Epithelial cell of esophagus (primary cell): ENCODE results near the gene RAMACL.
"Not testable (repeated sequence)": the region's sequence is repeated elsewhere in the genome, so short reads cannot be mapped to it uniquely, and the experiment has no call there.

Experiments
- DNase-seq: peaks from one replicate; pipeline ENCODE4 v3.0.0; 2010; ENCODE audit warnings: low read depth
- H3K4me3 ChIP-seq: 2 replicates; pipeline ENCODE4 v1.5.1; 2011; ENCODE audit warnings: mild to moderate bottlenecking, low read length, control low read depth
- TF ChIP-seq, protein P1 (sequence below): IDR thresholded peaks from 2 replicates; pipeline ENCODE4 v1.5.1; 2011; ENCODE audit warnings: low read depth, mild to moderate bottlenecking, low read length, control low read depth, inconsistent platforms; ENCODE audit not compliant: insufficient read depth; ENCODE audit errors: missing control alignments

RAMACL gene

DNA sequence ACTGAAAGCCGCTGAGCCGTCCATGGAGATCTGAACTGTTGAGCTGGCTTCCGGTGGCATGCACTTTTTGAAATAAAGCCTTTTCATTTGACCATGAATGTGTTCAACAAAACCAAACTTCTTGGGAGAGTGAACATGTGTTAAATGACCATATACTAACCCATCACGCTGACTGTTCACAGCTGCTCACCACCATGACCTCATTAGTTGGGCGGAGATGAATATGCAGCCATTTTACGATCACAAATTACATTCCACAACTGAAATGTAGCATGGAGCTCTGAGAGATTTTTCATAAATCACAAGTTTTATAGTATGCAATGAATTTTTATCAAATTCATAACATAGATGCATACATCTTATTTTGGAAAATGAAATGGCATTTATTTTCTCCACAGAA lies 4.2 kb downstream of the RAMACL start:
- TF ChIP-seq, protein P1, sequence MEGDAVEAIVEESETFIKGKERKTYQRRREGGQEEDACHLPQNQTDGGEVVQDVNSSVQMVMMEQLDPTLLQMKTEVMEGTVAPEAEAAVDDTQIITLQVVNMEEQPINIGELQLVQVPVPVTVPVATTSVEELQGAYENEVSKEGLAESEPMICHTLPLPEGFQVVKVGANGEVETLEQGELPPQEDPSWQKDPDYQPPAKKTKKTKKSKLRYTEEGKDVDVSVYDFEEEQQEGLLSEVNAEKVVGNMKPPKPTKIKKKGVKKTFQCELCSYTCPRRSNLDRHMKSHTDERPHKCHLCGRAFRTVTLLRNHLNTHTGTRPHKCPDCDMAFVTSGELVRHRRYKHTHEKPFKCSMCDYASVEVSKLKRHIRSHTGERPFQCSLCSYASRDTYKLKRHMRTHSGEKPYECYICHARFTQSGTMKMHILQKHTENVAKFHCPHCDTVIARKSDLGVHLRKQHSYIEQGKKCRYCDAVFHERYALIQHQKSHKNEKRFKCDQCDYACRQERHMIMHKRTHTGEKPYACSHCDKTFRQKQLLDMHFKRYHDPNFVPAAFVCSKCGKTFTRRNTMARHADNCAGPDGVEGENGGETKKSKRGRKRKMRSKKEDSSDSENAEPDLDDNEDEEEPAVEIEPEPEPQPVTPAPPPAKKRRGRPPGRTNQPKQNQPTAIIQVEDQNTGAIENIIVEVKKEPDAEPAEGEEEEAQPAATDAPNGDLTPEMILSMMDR: no peak
- no peak overlapping the region for H3K4me3 ChIP-seq
- DNase-seq: no peak

DNA sequence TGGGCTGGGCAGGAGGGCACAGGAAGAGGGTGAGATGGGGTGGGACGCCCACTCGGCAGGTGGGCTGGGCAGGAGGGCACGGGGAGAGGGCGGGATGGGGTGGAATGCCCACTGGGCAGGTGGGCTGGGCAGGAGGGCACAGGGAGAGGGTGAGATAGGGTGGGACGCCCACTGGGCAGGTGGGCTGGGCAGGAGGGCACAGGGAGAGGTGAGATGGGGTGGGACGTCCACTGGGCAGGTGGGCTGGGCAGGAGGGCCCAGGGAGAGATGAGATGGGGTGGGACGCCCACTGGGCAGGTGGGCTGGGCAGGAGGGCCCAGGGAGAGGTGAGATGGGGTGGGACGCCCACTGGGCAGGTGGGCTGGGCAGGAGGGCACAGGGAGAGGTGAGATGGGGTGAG lies 4.7 kb downstream of the RAMACL start:
- DNase-seq, H3K4me3 ChIP-seq: not testable (repeated sequence)

GRCh38 chr6:166581091-166581511 lies 5.4 kb downstream of the RAMACL start:
- no peak overlapping the region for H3K4me3 ChIP-seq
- DNase-seq: no peak
- TF ChIP-seq, protein P1: no peak

DNA sequence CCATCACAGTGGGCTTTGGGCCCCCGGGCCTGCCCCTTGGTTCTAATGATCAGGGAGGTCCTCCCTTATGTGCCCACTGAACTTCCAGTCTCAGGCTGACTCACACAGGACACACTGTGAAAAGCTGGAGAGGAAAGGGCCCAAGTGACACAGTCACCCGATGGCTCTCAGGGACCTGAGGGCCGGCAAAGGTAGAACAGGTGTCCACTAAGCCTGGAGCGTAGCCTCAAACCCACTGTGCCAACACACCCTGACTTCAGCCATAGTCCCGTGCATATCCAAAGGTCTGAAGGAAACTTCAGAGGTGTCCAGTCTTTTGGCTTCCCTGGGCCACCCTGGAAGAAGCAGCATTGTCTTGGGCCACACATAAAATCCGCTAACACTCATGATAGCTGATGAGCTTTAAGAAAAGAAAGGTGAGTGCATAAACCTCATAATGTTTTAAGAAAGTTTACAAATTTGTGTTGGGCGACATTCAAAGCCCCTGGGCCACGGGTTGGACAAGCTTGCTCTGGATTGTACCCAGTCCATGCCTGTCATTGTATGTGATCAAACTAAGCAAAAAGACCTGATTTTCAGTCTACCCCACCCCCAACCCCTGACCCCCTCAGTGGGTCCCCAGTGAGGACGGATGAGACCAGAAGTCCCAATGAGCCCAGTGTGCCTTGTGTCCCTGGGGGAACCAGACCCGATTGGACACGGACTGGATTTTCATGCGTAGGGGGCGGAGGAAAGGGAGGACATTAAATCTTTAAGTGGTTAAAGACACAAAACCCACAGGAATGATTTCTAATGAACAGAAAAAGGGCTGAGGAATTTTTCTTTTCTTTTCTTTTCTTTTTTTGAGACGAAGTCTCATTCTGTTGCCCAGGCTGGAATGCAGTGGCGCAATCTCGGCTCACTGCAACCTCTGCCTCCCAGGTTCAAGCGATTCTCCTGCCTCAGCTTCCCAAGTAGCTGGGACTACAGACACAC lies 6.1 kb downstream of the RAMACL start:
- no peak overlapping the region for H3K4me3 ChIP-seq
- TF ChIP-seq, protein P1: no peak
- no peak for DNase-seq

DNA sequence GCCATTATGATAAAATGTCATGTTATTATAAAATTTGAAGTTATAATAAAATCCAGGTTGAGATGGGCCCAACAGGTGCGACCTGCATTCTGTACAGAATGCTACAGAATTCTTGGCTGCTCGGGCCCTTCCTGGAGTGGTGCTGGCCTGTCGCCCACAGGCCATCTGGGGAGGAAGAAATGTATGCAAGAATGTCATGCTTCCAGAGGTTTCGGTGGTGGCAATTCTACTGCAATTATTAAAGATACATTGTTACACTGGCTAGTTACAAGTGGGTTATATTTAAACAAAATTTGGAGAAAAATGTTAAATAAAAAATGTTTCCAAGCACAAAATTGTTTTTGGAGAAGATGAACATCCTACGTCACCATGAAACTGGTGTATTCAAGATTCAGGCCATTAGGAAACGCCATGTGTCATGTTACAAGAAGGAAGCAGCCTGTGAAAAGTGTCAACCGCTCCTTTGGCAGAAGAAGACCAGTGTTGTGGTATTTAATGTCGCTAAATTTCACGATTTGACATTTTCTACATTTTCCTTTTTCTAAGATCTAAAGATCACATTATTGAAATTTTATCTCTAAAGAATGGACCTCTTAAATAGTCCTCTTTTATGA lies 7.1 kb downstream of the RAMACL start:
- no peak overlapping the region for H3K4me3 ChIP-seq
- TF ChIP-seq, protein P1: no peak
- DNase-seq: no peak

GRCh38 chr6:166578536-166579236 lies 7.8 kb downstream of the RAMACL start:
- no peak overlapping the region for H3K4me3 ChIP-seq
- TF ChIP-seq, protein P1: no peak
- no peak for DNase-seq

DNA sequence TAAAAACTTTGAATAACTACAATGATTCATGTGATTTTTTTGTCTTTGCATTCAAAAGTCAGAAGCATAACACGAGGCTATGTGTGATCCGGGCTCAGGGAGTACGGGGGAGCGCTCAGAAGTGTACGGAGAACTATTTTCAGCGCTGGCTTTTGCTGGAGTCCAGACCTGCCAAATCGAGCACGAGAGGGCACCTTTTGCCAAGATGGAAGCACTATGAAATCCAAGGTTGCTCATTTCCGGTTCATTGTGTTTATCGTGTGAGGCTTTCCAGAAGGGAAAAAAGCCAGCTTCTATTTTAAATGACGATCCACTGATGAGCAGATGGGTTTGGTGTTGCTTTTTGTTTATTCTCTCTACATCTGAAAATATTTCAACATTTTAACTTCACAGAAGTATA lies 11.3 kb downstream of the RAMACL start:
- no peak for DNase-seq
- no peak overlapping the region for H3K4me3 ChIP-seq
- TF ChIP-seq, protein P1: no peak
